Measurements from ENCODE around the gene RNASET2.

RNASET2 gene

GRCh38 chr6:166906376-166907044, 49.8 kb downstream of the RNASET2 start:
- no peak overlapping the region for H4K91ac ChIP-seq (ENCODE audit: low read depth, low read length, poor library complexity)
- H2AK5ac ChIP-seq (ENCODE audit: low read depth, low read length): peak overlapping the region; percentile 29
- H3K4me2 ChIP-seq (ENCODE audit: insufficient read depth, low read length, poor library complexity, severe bottlenecking): no peak overlapping the region
- H3K4ac ChIP-seq (ENCODE audit: low read length): no peak overlapping the region
- H2BK5ac ChIP-seq (ENCODE audit: low read length): no peak overlapping the region
- no peak overlapping the region for H2BK120ac ChIP-seq (ENCODE audit: low read depth, low read length)
- WGBS, 2 donors (ENCODE audit: extremely low coverage in 2 of 2, insufficient read length in 2 of 2, insufficient replicate concordance in 1 of 2): no CpG with 5 or more reads among the region's 17 CpGs
- H2BK15ac ChIP-seq (ENCODE audit: low read length): no peak overlapping the region
- H3K9ac ChIP-seq (ENCODE audit: low read depth, low read length, poor library complexity): peak overlapping the region; percentile 61
- H4K8ac ChIP-seq (ENCODE audit: low read depth, low read length): no peak overlapping the region
- H3K4me3 ChIP-seq (ENCODE audit: low read length in 2 of 2): no peak overlapping the region
- peaks cover 0 to 2% of the 10 kb centered on the region in 2 donors for H3K9me3 ChIP-seq (replicated peaks in 1 of 2; ENCODE audit: control insufficient read depth in 2 of 2, insufficient read depth in 1 of 2, low read depth in 1 of 2, low read length in 2 of 2)
- H3K36me3 ChIP-seq (replicated peaks in 1 of 2; ENCODE audit: control insufficient read depth in 2 of 2, insufficient read depth in 2 of 2, low read length in 2 of 2): no peaks in the 10 kb centered on the region
- H3K14ac ChIP-seq (ENCODE audit: low read length): peak overlapping the region; percentile 11
- peak overlapping the region; percentile 51 for H3K23ac ChIP-seq (ENCODE audit: low read depth, low read length, poor library complexity)
- H2AFZ ChIP-seq (ENCODE audit: low read length): no peak overlapping the region
- no peaks in the 10 kb centered on the region for H3K27me3 ChIP-seq (ENCODE audit: control insufficient read depth in 3 of 3, insufficient read depth in 3 of 3, low read depth in 1 of 3, low read length in 3 of 3)
- no peak for DNase-seq (ENCODE audit: low spot score)
- no peak overlapping the region for H2BK12ac ChIP-seq (ENCODE audit: low read length)
- peak overlapping the region; percentile 21 for H3K18ac ChIP-seq (ENCODE audit: low read length)
- H3K79me1 ChIP-seq (ENCODE audit: low read depth, low read length): no peaks in the 10 kb centered on the region
- no peak overlapping the region for H3K27ac ChIP-seq (replicated peaks; ENCODE audit: low read length)
- peaks cover 14 to 24% of the 10 kb centered on the region in 2 donors for H3K4me1 ChIP-seq (ENCODE audit: control insufficient read depth in 2 of 2, insufficient read depth in 1 of 2, low read depth in 1 of 2, low read length in 2 of 2)

- Histone ChIP-seq H3K18ac (ENCODE audit: low read length) (no peak overlapping the region), H4K91ac (ENCODE audit: low read depth, low read length, poor library complexity) (no peak overlapping the region), H2BK120ac (ENCODE audit: low read depth, low read length) (no peak overlapping the region), H3K4me1 (ENCODE audit: control insufficient read depth in 2 of 2, insufficient read depth in 1 of 2, low read depth in 1 of 2, low read length in 2 of 2) (peaks cover 14 to 24% of the 10 kb centered on the region in 2 donors), H3K9ac (ENCODE audit: low read depth, low read length, poor library complexity) (no peak overlapping the region), H3K36me3 (replicated peaks in 1 of 2; ENCODE audit: control insufficient read depth in 2 of 2, insufficient read depth in 2 of 2, low read length in 2 of 2) (no peaks in the 10 kb centered on the region), H2AFZ (ENCODE audit: low read length) (no peak overlapping the region), H4K8ac (ENCODE audit: low read depth, low read length) (no peak overlapping the region), H3K14ac (ENCODE audit: low read length) (no peak overlapping the region), H2BK15ac (ENCODE audit: low read length) (no peak overlapping the region), H3K4me3 (ENCODE audit: low read length in 2 of 2) (no peak overlapping the region), H2AK5ac (ENCODE audit: low read depth, low read length) (no peak overlapping the region), H3K9me3 (replicated peaks in 1 of 2; ENCODE audit: control insufficient read depth in 2 of 2, insufficient read depth in 1 of 2, low read depth in 1 of 2, low read length in 2 of 2) (peaks cover 0 to 3% of the 10 kb centered on the region in 2 donors), H3K79me1 (ENCODE audit: low read depth, low read length) (no peaks in the 10 kb centered on the region), H3K4ac (ENCODE audit: low read length) (no peak overlapping the region), H3K27me3 (ENCODE audit: control insufficient read depth in 3 of 3, insufficient read depth in 3 of 3, low read depth in 1 of 3, low read length in 3 of 3) (no peaks in the 10 kb centered on the region), H2BK5ac (ENCODE audit: low read length) (no peak overlapping the region), H3K23ac (ENCODE audit: low read depth, low read length, poor library complexity) (no peak overlapping the region), H3K27ac (replicated peaks; ENCODE audit: low read length) (no peak overlapping the region), H3K4me2 (ENCODE audit: insufficient read depth, low read length, poor library complexity, severe bottlenecking) (no peak overlapping the region), H2BK12ac (ENCODE audit: low read length) (no peak overlapping the region)
- no peak for DNase-seq (ENCODE audit: low spot score)
- WGBS, 2 donors (ENCODE audit: extremely low coverage in 2 of 2, insufficient read length in 2 of 2, insufficient replicate concordance in 1 of 2): no CpG with 5 or more reads among the region's 12 CpGs
These were observed 50.7 kb downstream of the RNASET2 start for GRCh38 chr6:166905505-166906134.

GRCh38 chr6:166905013-166905412, 51.3 kb downstream of the RNASET2 start:
- no peak overlapping the region for H3K23ac ChIP-seq (ENCODE audit: low read depth, low read length, poor library complexity)
- no peak overlapping the region for H2BK5ac ChIP-seq (ENCODE audit: low read length)
- no peak overlapping the region for H3K14ac ChIP-seq (ENCODE audit: low read length)
- H3K27me3 ChIP-seq (ENCODE audit: control insufficient read depth in 3 of 3, insufficient read depth in 3 of 3, low read depth in 1 of 3, low read length in 3 of 3): no peaks in the 10 kb centered on the region
- no peak for DNase-seq (ENCODE audit: low spot score)
- no peaks in the 10 kb centered on the region for H3K36me3 ChIP-seq (replicated peaks in 1 of 2; ENCODE audit: control insufficient read depth in 2 of 2, insufficient read depth in 2 of 2, low read length in 2 of 2)
- no CpG with 5 or more reads among the region's 10 CpGs for WGBS, 2 donors (ENCODE audit: extremely low coverage in 2 of 2, insufficient read length in 2 of 2, insufficient replicate concordance in 1 of 2)
- H4K8ac ChIP-seq (ENCODE audit: low read depth, low read length): no peak overlapping the region
- no peak overlapping the region for H3K4me2 ChIP-seq (ENCODE audit: insufficient read depth, low read length, poor library complexity, severe bottlenecking)
- no peak overlapping the region for H3K9ac ChIP-seq (ENCODE audit: low read depth, low read length, poor library complexity)
- no peak overlapping the region for H3K18ac ChIP-seq (ENCODE audit: low read length)
- no peaks in the 10 kb centered on the region for H3K79me1 ChIP-seq (ENCODE audit: low read depth, low read length)
- H2AK5ac ChIP-seq (ENCODE audit: low read depth, low read length): no peak overlapping the region
- H3K4me1 ChIP-seq (ENCODE audit: control insufficient read depth in 2 of 2, insufficient read depth in 1 of 2, low read depth in 1 of 2, low read length in 2 of 2): peaks cover 14 to 24% of the 10 kb centered on the region in 2 donors
- peaks cover 0 to 8% of the 10 kb centered on the region in 2 donors for H3K9me3 ChIP-seq (replicated peaks in 1 of 2; ENCODE audit: control insufficient read depth in 2 of 2, insufficient read depth in 1 of 2, low read depth in 1 of 2, low read length in 2 of 2)
- no peak overlapping the region for H4K91ac ChIP-seq (ENCODE audit: low read depth, low read length, poor library complexity)
- H3K4ac ChIP-seq (ENCODE audit: low read length): no peak overlapping the region
- H2BK15ac ChIP-seq (ENCODE audit: low read length): no peak overlapping the region
- no peak overlapping the region for H3K27ac ChIP-seq (replicated peaks; ENCODE audit: low read length)
- H2BK12ac ChIP-seq (ENCODE audit: low read length): no peak overlapping the region
- no peak overlapping the region for H2AFZ ChIP-seq (ENCODE audit: low read length)
- no peak overlapping the region for H2BK120ac ChIP-seq (ENCODE audit: low read depth, low read length)
- H3K4me3 ChIP-seq (ENCODE audit: low read length in 2 of 2): no peak overlapping the region

DNA sequence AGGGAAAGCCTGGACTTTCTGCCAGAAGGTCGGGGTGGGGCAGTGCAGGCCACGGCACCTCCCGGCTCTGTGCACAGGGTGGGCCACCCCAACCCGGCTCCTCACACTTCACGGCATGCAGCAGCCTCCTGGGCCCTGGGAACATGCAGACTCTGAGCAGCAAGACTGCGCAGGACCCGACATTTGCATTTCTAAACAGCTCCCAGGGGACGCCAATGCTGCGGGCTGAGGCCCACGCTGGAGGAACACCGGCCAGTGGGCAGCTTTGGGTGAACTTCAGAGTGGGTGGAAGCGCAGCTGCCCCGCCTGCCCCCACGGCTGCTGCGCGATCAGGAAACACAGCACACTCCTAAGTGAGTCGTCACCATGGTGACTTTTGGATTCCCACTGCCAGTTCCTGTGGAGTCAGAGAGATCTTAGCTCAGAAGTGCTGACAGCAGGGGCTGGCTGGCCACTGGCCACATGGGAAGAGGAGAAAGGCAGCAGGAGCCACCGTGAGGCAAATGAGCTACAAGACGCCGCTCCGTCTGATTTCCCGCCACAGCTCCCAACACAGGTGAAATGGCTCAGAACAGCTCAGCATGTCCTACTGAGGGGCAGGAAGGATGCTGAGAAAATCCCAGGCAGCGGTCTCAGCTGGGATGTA, 52.1 kb downstream of the RNASET2 start:
- no peak overlapping the region for H3K9ac ChIP-seq (ENCODE audit: low read depth, low read length, poor library complexity)
- no peak overlapping the region for H2BK5ac ChIP-seq (ENCODE audit: low read length)
- H4K91ac ChIP-seq (ENCODE audit: low read depth, low read length, poor library complexity): no peak overlapping the region
- H2AFZ ChIP-seq (ENCODE audit: low read length): peak overlapping the region; percentile 83
- H3K4ac ChIP-seq (ENCODE audit: low read length): no peak overlapping the region
- H3K27ac ChIP-seq (replicated peaks; ENCODE audit: low read length): no peak overlapping the region
- H2AK5ac ChIP-seq (ENCODE audit: low read depth, low read length): peak overlapping the region; percentile 60
- H3K27me3 ChIP-seq (ENCODE audit: control insufficient read depth in 3 of 3, insufficient read depth in 3 of 3, low read depth in 1 of 3, low read length in 3 of 3): no peaks in the 10 kb centered on the region
- peak overlapping the region; percentile 15 for H2BK15ac ChIP-seq (ENCODE audit: low read length)
- H3K36me3 ChIP-seq (replicated peaks in 1 of 2; ENCODE audit: control insufficient read depth in 2 of 2, insufficient read depth in 2 of 2, low read length in 2 of 2): no peaks in the 10 kb centered on the region
- H2BK12ac ChIP-seq (ENCODE audit: low read length): no peak overlapping the region
- peaks cover 14 to 24% of the 10 kb centered on the region in 2 donors for H3K4me1 ChIP-seq (ENCODE audit: control insufficient read depth in 2 of 2, insufficient read depth in 1 of 2, low read depth in 1 of 2, low read length in 2 of 2)
- WGBS, 2 donors (ENCODE audit: extremely low coverage in 2 of 2, insufficient read length in 2 of 2, insufficient replicate concordance in 1 of 2): no CpG with 5 or more reads among the region's 23 CpGs
- H3K23ac ChIP-seq (ENCODE audit: low read depth, low read length, poor library complexity): no peak overlapping the region
- H3K14ac ChIP-seq (ENCODE audit: low read length): no peak overlapping the region
- DNase-seq (ENCODE audit: low spot score): peak; percentile 17
- no peak overlapping the region for H2BK120ac ChIP-seq (ENCODE audit: low read depth, low read length)
- H3K9me3 ChIP-seq (replicated peaks in 1 of 2; ENCODE audit: control insufficient read depth in 2 of 2, insufficient read depth in 1 of 2, low read depth in 1 of 2, low read length in 2 of 2): peaks cover 0 to 10% of the 10 kb centered on the region in 2 donors
- H3K18ac ChIP-seq (ENCODE audit: low read length): peak overlapping the region; percentile 55
- peak overlapping the region in 1 of 2 donors; percentile 9 for H3K4me3 ChIP-seq (ENCODE audit: low read length in 2 of 2)
- no peak overlapping the region for H3K4me2 ChIP-seq (ENCODE audit: insufficient read depth, low read length, poor library complexity, severe bottlenecking)
- no peaks in the 10 kb centered on the region for H3K79me1 ChIP-seq (ENCODE audit: low read depth, low read length)
- H4K8ac ChIP-seq (ENCODE audit: low read depth, low read length): no peak overlapping the region
